Memory B cell (primary cell): ENCODE results near the gene CERKL.

Experiments
- ATAC-seq: fragments of 150-1000 bp; cut with Tn5 transposase; 2 replicates; pipeline ENCODE4 v1.10.0; 2021; ENCODE audit warnings: low read depth, mild to moderate bottlenecking, moderate library complexity
- DNase-seq, 2 donors: peaks; one replicate each; pipeline ENCODE4 v3.0.0; 2022; ENCODE audit warnings: low spot score in 2 of 2
- H3K27ac Mint-ChIP-seq: one replicate; pipeline ENCODE4 v1.8.0; 2022; ENCODE audit warnings: mild to moderate bottlenecking, moderate library complexity, mixed read lengths
- H3K27me3 Mint-ChIP-seq: one replicate; pipeline ENCODE4 v1.8.0; 2022; ENCODE audit warnings: mixed read lengths
- H3K36me3 Mint-ChIP-seq: one replicate; pipeline ENCODE4 v1.8.0; 2022; ENCODE audit warnings: mild to moderate bottlenecking, mixed read lengths
- H3K4me1 Mint-ChIP-seq: one replicate; pipeline ENCODE4 v1.8.0; 2022; ENCODE audit warnings: mixed read lengths
- H3K4me3 Mint-ChIP-seq: one replicate; pipeline ENCODE4 v1.8.0; 2022; ENCODE audit warnings: mild to moderate bottlenecking, moderate library complexity, mixed read lengths
- H3K9me3 Mint-ChIP-seq: one replicate; pipeline ENCODE4 v1.8.0; 2022; ENCODE audit warnings: mixed read lengths

Gene CERKL

DNA sequence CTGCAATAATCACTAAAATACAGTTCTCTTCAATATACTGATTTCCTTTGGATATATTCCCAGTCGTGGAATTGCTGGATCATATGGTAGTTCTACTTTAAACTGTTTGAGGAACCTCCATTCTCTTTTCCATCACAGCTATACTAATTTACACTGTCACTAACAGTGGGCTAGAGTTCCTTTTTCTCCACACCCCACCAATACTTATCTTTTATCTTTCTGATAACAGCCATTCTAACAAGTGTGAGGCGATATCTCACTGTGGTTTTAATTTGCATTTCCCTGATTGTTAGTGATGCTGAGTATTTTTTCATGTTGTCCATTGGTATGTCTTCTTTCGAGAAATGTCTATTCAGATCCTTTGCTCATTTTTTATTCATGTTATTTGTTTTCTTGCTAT lies 68.4 kb downstream of the CERKL start:
- peaks cover 12% of the 10 kb centered on the region for H3K27me3 Mint-ChIP-seq
- no peaks in the 10 kb centered on the region for H3K36me3 Mint-ChIP-seq
- H3K4me1 Mint-ChIP-seq, result peaks cover 11% of the 10 kb centered on the region
- no peak for DNase-seq
- ATAC-seq, result no peak
- no peak overlapping the region for H3K4me3 Mint-ChIP-seq
- H3K9me3 Mint-ChIP-seq, result no peaks in the 10 kb centered on the region
- H3K27ac Mint-ChIP-seq, result no peak overlapping the region

- Mint-ChIP-seq H3K27me3 (peaks cover 15% of the 10 kb centered on the region), H3K36me3 (no peaks in the 10 kb centered on the region), H3K4me3 (no peak overlapping the region), H3K27ac (no peak overlapping the region), H3K4me1 (peaks cover 11% of the 10 kb centered on the region), H3K9me3 (no peaks in the 10 kb centered on the region)
- DNase-seq, result no peak
- ATAC-seq, result peak; percentile 71
Observed at GRCh38 chr2:181586569-181587081, 70.3 kb downstream of the CERKL start.

DNA sequence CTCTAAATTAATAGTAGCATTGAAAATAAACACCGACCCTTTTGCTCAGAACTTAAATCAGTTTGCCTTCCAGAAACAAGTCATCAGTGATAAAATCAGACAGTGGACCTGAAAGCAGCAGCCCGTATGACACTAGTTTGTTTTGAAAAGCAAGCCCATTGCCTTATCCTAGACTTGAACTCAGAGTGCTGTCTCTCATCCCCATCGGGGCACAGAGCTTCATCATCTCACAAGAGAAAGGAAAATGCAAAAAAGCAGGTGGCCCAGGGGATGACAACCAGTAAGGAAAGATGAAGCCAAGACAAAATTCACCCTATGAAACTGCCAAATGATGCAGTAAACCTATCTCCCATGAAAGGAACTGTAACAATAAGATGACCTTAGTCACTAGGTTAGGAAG lies 71.2 kb downstream of the CERKL start:
- Mint-ChIP-seq H3K4me1 (peaks cover 11% of the 10 kb centered on the region), H3K27me3 (peaks cover 18% of the 10 kb centered on the region), H3K27ac (no peak overlapping the region), H3K4me3 (no peak overlapping the region), H3K36me3 (no peaks in the 10 kb centered on the region), H3K9me3 (no peaks in the 10 kb centered on the region)
- DNase-seq (no peak), ATAC-seq (no peak)

- Mint-ChIP-seq H3K27ac (no peak overlapping the region), H3K4me3 (no peak overlapping the region), H3K9me3 (no peaks in the 10 kb centered on the region), H3K36me3 (no peaks in the 10 kb centered on the region), H3K27me3 (peaks cover 11% of the 10 kb centered on the region), H3K4me1 (peaks cover 8% of the 10 kb centered on the region)
- DNase-seq (no peak), ATAC-seq (no peak)
Observed at GRCh38 chr2:181581534-181581933, 75.4 kb downstream of the CERKL start.

DNA sequence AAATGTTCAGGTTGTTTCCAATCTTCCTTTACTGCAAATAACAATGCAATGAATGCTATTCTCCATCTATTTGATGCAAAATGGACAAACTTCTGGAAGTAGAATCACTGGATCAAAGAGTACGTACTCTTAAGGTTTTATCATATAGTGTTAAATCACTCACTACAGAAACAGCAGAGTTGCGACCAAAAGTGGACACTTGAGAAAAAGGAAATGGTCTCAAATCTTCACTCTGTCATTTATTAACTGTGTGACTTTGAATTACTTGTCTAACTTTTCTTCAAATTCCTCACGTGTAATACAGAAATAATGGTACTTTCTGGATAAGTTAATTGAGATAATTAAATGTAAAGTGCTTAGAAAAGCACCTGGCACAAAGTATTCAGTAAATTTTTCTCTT lies 78.1 kb downstream of the CERKL start:
- DNase-seq (no peak), ATAC-seq (no peak)
- H3K27ac Mint-ChIP-seq, result no peak overlapping the region
- H3K9me3 Mint-ChIP-seq, result no peaks in the 10 kb centered on the region
- no peaks in the 10 kb centered on the region for H3K4me1 Mint-ChIP-seq
- H3K4me3 Mint-ChIP-seq, result no peak overlapping the region
- H3K36me3 Mint-ChIP-seq, result no peaks in the 10 kb centered on the region
- peaks cover 10% of the 10 kb centered on the region for H3K27me3 Mint-ChIP-seq

GRCh38 chr2:181576431-181576830 lies 80.5 kb downstream of the CERKL start:
- Mint-ChIP-seq H3K27ac (no peak overlapping the region), H3K27me3 (peaks cover 10% of the 10 kb centered on the region), H3K36me3 (no peaks in the 10 kb centered on the region), H3K4me1 (no peaks in the 10 kb centered on the region), H3K4me3 (no peak overlapping the region), H3K9me3 (no peaks in the 10 kb centered on the region)
- DNase-seq, result no peak
- ATAC-seq, result no peak

DNA sequence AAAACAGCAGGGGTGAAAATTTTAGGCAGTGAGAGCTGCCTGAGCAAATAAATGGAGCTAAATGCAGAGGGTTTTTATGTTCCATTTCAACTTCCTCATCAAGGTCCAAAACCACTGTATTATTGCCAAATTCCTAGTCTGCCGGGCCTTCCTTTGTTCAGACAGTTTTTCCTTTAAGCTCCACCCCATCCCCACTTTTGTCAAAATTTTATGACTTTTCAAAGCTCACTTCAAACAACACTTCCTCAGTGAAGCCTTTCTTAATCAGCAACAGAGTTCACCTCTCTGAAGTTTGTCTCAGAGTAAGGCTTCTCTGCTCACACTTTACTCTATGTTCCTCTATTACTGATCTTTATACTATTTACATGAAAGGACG lies 81.3 kb downstream of the CERKL start:
- DNase-seq, result no peak
- Mint-ChIP-seq H3K9me3 (no peaks in the 10 kb centered on the region), H3K36me3 (no peaks in the 10 kb centered on the region)

DNA sequence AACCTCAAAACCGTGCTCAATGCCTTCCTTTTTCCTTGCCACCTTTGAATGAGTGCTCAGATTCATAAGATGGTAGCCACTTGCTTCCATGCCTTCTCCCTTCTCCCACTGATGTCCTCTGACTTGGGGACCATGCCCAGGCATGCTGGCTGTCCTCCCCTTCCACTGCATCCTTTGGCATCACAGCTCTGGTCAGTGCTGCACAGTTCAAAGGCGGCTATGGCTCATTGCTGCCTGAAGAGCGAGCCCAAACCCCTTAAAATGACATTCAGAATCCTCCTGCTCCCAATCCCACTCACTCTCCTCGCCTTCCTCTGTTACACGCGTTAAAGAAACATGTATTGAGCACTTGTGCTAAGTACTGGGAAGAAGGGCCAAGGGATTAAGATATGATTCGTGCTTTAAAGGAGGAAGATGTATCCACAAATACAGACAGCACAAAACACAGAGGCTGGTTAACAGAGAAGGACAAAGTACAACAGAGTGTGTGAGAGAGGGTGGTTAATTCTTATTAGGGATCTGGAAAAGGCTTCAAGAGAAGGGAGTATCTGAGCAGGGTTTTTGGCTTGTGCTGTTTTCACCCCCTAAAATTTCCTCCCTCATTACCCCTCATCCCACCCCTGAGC lies 81.8 kb downstream of the CERKL start:
- ATAC-seq (no peak), DNase-seq (no peak)
- no peaks in the 10 kb centered on the region for H3K9me3 Mint-ChIP-seq
- no peak overlapping the region for H3K4me3 Mint-ChIP-seq
- H3K27ac Mint-ChIP-seq, result no peak overlapping the region
- H3K36me3 Mint-ChIP-seq, result no peaks in the 10 kb centered on the region
- H3K27me3 Mint-ChIP-seq, result peaks cover 7% of the 10 kb centered on the region
- H3K4me1 Mint-ChIP-seq, result no peaks in the 10 kb centered on the region

More for the DNA sequence above, 81.3 kb downstream of the CERKL start:
- H3K27ac Mint-ChIP-seq, result no peak overlapping the region
- ATAC-seq, result no peak
- peaks cover 7% of the 10 kb centered on the region for H3K27me3 Mint-ChIP-seq
- H3K4me3 Mint-ChIP-seq, result no peak overlapping the region
- no peaks in the 10 kb centered on the region for H3K4me1 Mint-ChIP-seq

GRCh38 chr2:181574321-181574720 lies 82.6 kb downstream of the CERKL start:
- Mint-ChIP-seq H3K9me3 (no peaks in the 10 kb centered on the region), H3K36me3 (no peaks in the 10 kb centered on the region), H3K4me1 (no peaks in the 10 kb centered on the region), H3K27ac (no peak overlapping the region), H3K4me3 (no peak overlapping the region), H3K27me3 (peaks cover 7% of the 10 kb centered on the region)
- no peak for DNase-seq
- no peak for ATAC-seq

- H3K27ac Mint-ChIP-seq, result no peak overlapping the region
- no peak overlapping the region for H3K4me3 Mint-ChIP-seq
- DNase-seq, result no peak
- H3K27me3 Mint-ChIP-seq, result peaks cover 7% of the 10 kb centered on the region
- no peaks in the 10 kb centered on the region for H3K4me1 Mint-ChIP-seq
- no peaks in the 10 kb centered on the region for H3K36me3 Mint-ChIP-seq
- ATAC-seq, result no peak
- H3K9me3 Mint-ChIP-seq, result no peaks in the 10 kb centered on the region
Observed at GRCh38 chr2:181573140-181573736, 83.7 kb downstream of the CERKL start.

DNA sequence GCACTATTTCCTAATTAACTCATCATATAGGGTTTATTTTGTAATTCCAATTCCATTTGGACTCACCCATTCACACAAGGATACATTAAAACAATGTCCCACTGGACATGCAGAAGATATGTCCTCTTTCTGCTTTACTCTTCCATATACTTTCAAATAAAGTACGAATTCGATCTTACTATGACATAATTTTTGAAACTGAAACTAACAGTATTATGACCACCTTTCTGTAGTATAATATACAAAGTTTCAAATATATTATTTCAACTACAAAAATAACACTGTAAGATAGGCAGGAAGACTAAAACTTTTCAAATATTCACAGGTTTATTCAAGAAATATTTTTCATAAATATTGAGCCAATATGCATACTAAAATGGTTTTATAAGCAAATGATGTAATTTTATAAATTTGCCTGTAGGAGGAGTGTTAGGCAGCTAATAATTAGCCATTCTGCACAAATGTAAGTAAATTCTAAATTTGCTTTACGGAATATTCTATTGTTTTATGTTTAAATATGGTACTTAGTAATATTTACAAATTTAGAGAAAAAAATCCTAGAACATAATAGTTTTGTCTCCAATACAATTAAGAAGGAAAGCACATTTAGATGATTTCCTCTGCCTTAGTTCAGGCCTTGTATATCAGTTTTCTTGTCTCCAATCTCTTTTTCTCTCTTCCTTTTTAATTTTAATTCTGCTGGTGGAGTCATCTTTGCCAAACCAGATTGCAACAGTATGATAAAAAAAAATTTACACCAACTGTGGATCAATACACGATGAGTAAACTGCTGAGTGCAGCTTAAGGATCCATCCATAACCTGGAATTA lies 85.9 kb downstream of the CERKL start:
- peaks cover 3% of the 10 kb centered on the region for H3K4me1 Mint-ChIP-seq
- no peak overlapping the region for H3K27ac Mint-ChIP-seq
- ATAC-seq (no peak), DNase-seq (no peak)
- H3K36me3 Mint-ChIP-seq, result no peaks in the 10 kb centered on the region
- peak overlapping the region; percentile 47 for H3K4me3 Mint-ChIP-seq
- no peaks in the 10 kb centered on the region for H3K9me3 Mint-ChIP-seq
- peaks cover 8% of the 10 kb centered on the region for H3K27me3 Mint-ChIP-seq

DNA sequence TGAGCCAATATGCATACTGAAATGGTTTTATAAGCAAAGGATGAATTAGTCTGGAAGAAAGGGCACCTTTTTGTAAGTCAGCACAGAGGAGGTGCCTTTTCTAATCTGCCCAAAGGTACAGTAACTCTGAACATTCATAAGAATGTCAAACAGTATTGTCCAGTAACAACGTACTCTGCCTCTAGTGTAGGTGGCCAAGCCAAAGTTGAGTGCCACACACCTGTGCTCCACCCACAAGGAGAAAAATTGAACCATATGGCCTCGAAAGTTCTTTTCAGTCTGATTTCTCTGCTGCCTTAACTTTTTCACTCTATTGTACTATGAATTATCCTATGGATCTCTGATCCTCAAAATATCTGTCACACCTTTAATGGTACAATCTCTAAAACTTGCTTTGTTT lies 86.8 kb downstream of the CERKL start:
- DNase-seq (no peak), ATAC-seq (no peak)
- Mint-ChIP-seq H3K4me1 (peaks cover 3% of the 10 kb centered on the region), H3K4me3 (no peak overlapping the region), H3K9me3 (no peaks in the 10 kb centered on the region), H3K27ac (no peak overlapping the region), H3K36me3 (no peaks in the 10 kb centered on the region), H3K27me3 (peaks cover 9% of the 10 kb centered on the region)

GRCh38 chr2:181566334-181567032 lies 90.4 kb downstream of the CERKL start:
- Mint-ChIP-seq H3K9me3 (no peaks in the 10 kb centered on the region), H3K4me3 (no peak overlapping the region)
- ATAC-seq, result no peak

More at GRCh38 chr2:181566334-181567032, 90.4 kb downstream of the CERKL start:
- H3K27me3 Mint-ChIP-seq, result peaks cover 4% of the 10 kb centered on the region
- peaks cover 3% of the 10 kb centered on the region for H3K4me1 Mint-ChIP-seq
- no peak overlapping the region for H3K27ac Mint-ChIP-seq
- no peak for DNase-seq
- H3K36me3 Mint-ChIP-seq, result no peaks in the 10 kb centered on the region
